ENCODE data around the gene CREB3. TPM values are rescaled to one million over a fixed set of nuclear protein-coding genes. Genes with fewer than 3 reads are reported as not detected.

CREB3 gene
- total and polyA plus RNA-seq, 2 of the 4 experiments (the other 2 are of a cell fraction), result 60.7 to 106 TPM

GRCh38 chr9:35736201-35736633, 3.8 kb downstream of the CREB3 start:
- peak; percentile 32 for ATAC-seq (ENCODE audit: low read depth)
- H3K36me3 ChIP-seq (ENCODE audit: control insufficient read depth, insufficient read depth, low read length), result peaks cover 54% of the 10 kb centered on the region

More at GRCh38 chr9:35736201-35736633, 3.8 kb downstream of the CREB3 start:
- Histone ChIP-seq H3K14ac (replicated peaks; ENCODE audit: low read depth, low read length) (no peak overlapping the region), H3K4ac (ENCODE audit: low read depth, low read length) (no peak overlapping the region), H3K9me1 (ENCODE audit: insufficient read depth, low read length) (peaks cover 3% of the 10 kb centered on the region; the same call in 1 of the 2 replicates), H2AFZ (replicated peaks; ENCODE audit: low read length, poor library complexity) (peak overlapping the region; percentile 68), H3K9ac (ENCODE audit: low read depth, low read length) (no peak overlapping the region), H3K23ac (ENCODE audit: low read depth, low read length) (no peak overlapping the region), H3K4me2 (ENCODE audit: low read depth, low read length) (no peak overlapping the region), H3K79me1 (ENCODE audit: low read depth in 1 of 2, low read length in 2 of 2) (peaks cover 24 to 84% of the 10 kb centered on the region in 2 experiments), H2BK120ac (ENCODE audit: low read depth, low read length) (no peak overlapping the region), H2BK5ac (ENCODE audit: low read depth, low read length, poor library complexity, severe bottlenecking) (no peak overlapping the region), H3K27me3 (ENCODE audit: control insufficient read depth, insufficient read depth, low read length) (no peaks in the 10 kb centered on the region), H4K20me1 (ENCODE audit: insufficient read depth, low read length) (peaks cover 20% of the 10 kb centered on the region), H3K18ac (ENCODE audit: low read depth, low read length) (no peak overlapping the region), H2AK5ac (ENCODE audit: low read depth, low read length) (peak overlapping the region; percentile 52; the same call in 1 of the 2 replicates), H3K4me3 (ENCODE audit: insufficient read depth, low read depth, low read length) (no peak overlapping the region), H3K56ac (ENCODE audit: extremely low read depth, insufficient read depth, low read length) (no peak overlapping the region), H3K4me1 (ENCODE audit: control insufficient read depth, insufficient read depth, low read length) (no peaks in the 10 kb centered on the region), H3K27ac (ENCODE audit: insufficient read depth, low read length) (no peak overlapping the region), H2AK9ac (replicated peaks; ENCODE audit: low read depth, low read length, poor library complexity) (peak overlapping the region; percentile 22), H2BK15ac (ENCODE audit: low read depth, low read length) (no peak overlapping the region), H3K9me3 (ENCODE audit: control insufficient read depth, insufficient read depth, low read length) (no peaks in the 10 kb centered on the region), H4K91ac (ENCODE audit: insufficient read depth, low read depth, low read length) (no peak overlapping the region), H2BK20ac (ENCODE audit: low read depth, low read length) (no peak overlapping the region), H4K5ac (ENCODE audit: low read depth, low read length) (no peak overlapping the region), H4K8ac (ENCODE audit: low read depth in 2 of 2, low read length in 2 of 2) (no peak overlapping the region)
- TF ChIP-seq CEBPB (IDR thresholded peaks at IDR 0.05; ENCODE audit: low read depth, low read length) (no peak), RAD21 (IDR thresholded peaks at IDR 0.05; ENCODE audit: low read length) (peak; percentile 71), CTCF (conservative IDR thresholded peaks at IDR 0.05; ENCODE audit: low read depth, low read length) (peak; percentile 87), SMC3 (IDR thresholded peaks at IDR 0.05; ENCODE audit: low read depth, low read length) (peak; percentile 63; the same call in 1 of the 2 replicates), POLR2A (IDR thresholded peaks at IDR 0.05; ENCODE audit: low read depth, low read length) (no peak), RCOR1 (IDR thresholded peaks at IDR 0.05; ENCODE audit: insufficient replicate concordance, low read length) (no peak)
- in situ Hi-C loops (cut with MboI; ENCODE audit: low sequenced_read_pairs) (no loop called here), dilution Hi-C loops (cut with HindIII; ENCODE audit: low sequenced_read_pairs, unreplicated experiment) (no loop called here), intact Hi-C loops (cut with micrococcal nuclease) (no loop called here)
- 30% methylated on average over 2 of the region's 5 CpGs; no CpG with 5 or more reads in 1 of the 2 experiments for WGBS, 2 experiments (ENCODE audit: extremely low coverage in 2 of 2, insufficient read length in 1 of 2)
- POLR2A ChIA-PET (ENCODE audit: unreplicated experiment), result no interaction called here
- CTCF ChIA-PET, result interaction anchor here (0.6 to 1.2 kb wide), 3 partner anchors 9 to 12 kb away, joined by 5 to 7 read pairs (median 7); partner anchors contain the start of genes GBA2 and RGP1
- DNase-seq, result peak; percentile 79
- no TSS peak for BruUV-seq (replicated peaks)

Measured in IMR-90 (cell line).